ENCODE results near the gene DNM3. TPM values are rescaled to one million over a fixed set of nuclear protein-coding genes. Genes with fewer than 3 reads are reported as not detected.

Gene DNM3
- total RNA-seq, 1 donor from 2014 or later: 4.7 TPM

GRCh38 chr1:172405912-172406311 lies 564.6 kb downstream of the DNM3 start:
- H3K27ac Mint-ChIP-seq (ENCODE audit: unreplicated experiment): no peak overlapping the region
- no peaks in the 10 kb centered on the region for H3K79me2 ChIP-seq (ENCODE audit: insufficient read depth, low read length)
- no peaks in the 10 kb centered on the region for H3K36me3 ChIP-seq (ENCODE audit: insufficient read depth, low read length)
- peak; percentile 20 for FAIRE-seq
- no peak overlapping the region for H3K9ac ChIP-seq (ENCODE audit: low read length)
- no peaks in the 10 kb centered on the region for H3K4me1 ChIP-seq (ENCODE audit: insufficient read depth, low read length)
- no peaks in the 10 kb centered on the region for H3K9me3 ChIP-seq (ENCODE audit: insufficient read depth, low read depth, low read length)
- no peak for DNase-seq (ENCODE audit: low read depth)
- H3K4me3 Mint-ChIP-seq (ENCODE audit: unreplicated experiment): no peak overlapping the region
- H3K27ac ChIP-seq (ENCODE audit: low read depth, low read length): no peak overlapping the region
- no peaks in the 10 kb centered on the region for H4K20me1 ChIP-seq (ENCODE audit: insufficient read depth, low read length)
- no peaks in the 10 kb centered on the region for H3K36me3 Mint-ChIP-seq (ENCODE audit: low read depth, unreplicated experiment)
- H3K4me1 Mint-ChIP-seq (ENCODE audit: low read depth, unreplicated experiment): peaks cover 10% of the 10 kb centered on the region
- no peaks in the 10 kb centered on the region for H3K27me3 Mint-ChIP-seq (ENCODE audit: low read depth, unreplicated experiment)
- H3K4me3 ChIP-seq (ENCODE audit: insufficient read depth, low read depth, low read length): no peak overlapping the region
- H2AFZ ChIP-seq (ENCODE audit: low read depth, low read length): no peak overlapping the region
- no peak overlapping the region for H3K4me2 ChIP-seq (ENCODE audit: low read length)
- TF ChIP-seq CTCF (IDR thresholded peaks at IDR 0.05; ENCODE audit: insufficient read depth, low read depth, low read length) (no peak), EZH2 (IDR thresholded peaks at IDR 0.05; ENCODE audit: insufficient read depth, low read length) (no peak)
- no peaks in the 10 kb centered on the region for H3K27me3 ChIP-seq (ENCODE audit: insufficient read depth, low read length)
- no peaks in the 10 kb centered on the region for H3K9me3 Mint-ChIP-seq (ENCODE audit: unreplicated experiment)

- H4K20me1 ChIP-seq (ENCODE audit: insufficient read depth, low read length): no peaks in the 10 kb centered on the region
- no peaks in the 10 kb centered on the region for H3K27me3 ChIP-seq (ENCODE audit: insufficient read depth, low read length)
- H3K36me3 ChIP-seq (ENCODE audit: insufficient read depth, low read length): no peaks in the 10 kb centered on the region
- no peaks in the 10 kb centered on the region for H3K9me3 ChIP-seq (ENCODE audit: insufficient read depth, low read depth, low read length)
- Mint-ChIP-seq H3K4me3 (ENCODE audit: unreplicated experiment) (no peak overlapping the region), H3K27ac (ENCODE audit: unreplicated experiment) (no peak overlapping the region), H3K4me1 (ENCODE audit: low read depth, unreplicated experiment) (peaks cover 11% of the 10 kb centered on the region), H3K27me3 (ENCODE audit: low read depth, unreplicated experiment) (no peaks in the 10 kb centered on the region), H3K36me3 (ENCODE audit: low read depth, unreplicated experiment) (no peaks in the 10 kb centered on the region), H3K9me3 (ENCODE audit: unreplicated experiment) (no peaks in the 10 kb centered on the region)
- FAIRE-seq (no peak), DNase-seq (ENCODE audit: low read depth) (no peak)
- no peaks in the 10 kb centered on the region for H3K4me1 ChIP-seq (ENCODE audit: insufficient read depth, low read length)
- H2AFZ ChIP-seq (ENCODE audit: low read depth, low read length): no peak overlapping the region
- TF ChIP-seq EZH2 (IDR thresholded peaks at IDR 0.05; ENCODE audit: insufficient read depth, low read length): no peak
- TF ChIP-seq CTCF (IDR thresholded peaks at IDR 0.05; ENCODE audit: insufficient read depth, low read depth, low read length): no peak
- H3K79me2 ChIP-seq (ENCODE audit: insufficient read depth, low read length): no peaks in the 10 kb centered on the region
- no peak overlapping the region for H3K27ac ChIP-seq (ENCODE audit: low read depth, low read length)
- no peak overlapping the region for H3K9ac ChIP-seq (ENCODE audit: low read length)
- no peak overlapping the region for H3K4me2 ChIP-seq (ENCODE audit: low read length)
- H3K4me3 ChIP-seq (ENCODE audit: insufficient read depth, low read depth, low read length): no peak overlapping the region
Measured at GRCh38 chr1:172406968-172407367, 565.7 kb downstream of the DNM3 start.

- H3K79me2 ChIP-seq (ENCODE audit: insufficient read depth, low read length): no peaks in the 10 kb centered on the region
- H3K4me3 ChIP-seq (ENCODE audit: insufficient read depth, low read depth, low read length): no peak overlapping the region
- H3K27ac ChIP-seq (ENCODE audit: low read depth, low read length): no peak overlapping the region
- H3K9me3 ChIP-seq (ENCODE audit: insufficient read depth, low read depth, low read length): no peaks in the 10 kb centered on the region
- H3K4me1 ChIP-seq (ENCODE audit: insufficient read depth, low read length): no peaks in the 10 kb centered on the region
- no peaks in the 10 kb centered on the region for H4K20me1 ChIP-seq (ENCODE audit: insufficient read depth, low read length)
- Mint-ChIP-seq H3K27me3 (ENCODE audit: low read depth, unreplicated experiment) (no peaks in the 10 kb centered on the region), H3K4me3 (ENCODE audit: unreplicated experiment) (no peak overlapping the region), H3K27ac (ENCODE audit: unreplicated experiment) (no peak overlapping the region), H3K9me3 (ENCODE audit: unreplicated experiment) (no peaks in the 10 kb centered on the region), H3K36me3 (ENCODE audit: low read depth, unreplicated experiment) (no peaks in the 10 kb centered on the region), H3K4me1 (ENCODE audit: low read depth, unreplicated experiment) (peaks cover 14% of the 10 kb centered on the region)
- TF ChIP-seq CTCF (IDR thresholded peaks at IDR 0.05; ENCODE audit: insufficient read depth, low read depth, low read length) (no peak), EZH2 (IDR thresholded peaks at IDR 0.05; ENCODE audit: insufficient read depth, low read length) (no peak)
- no peak overlapping the region for H3K9ac ChIP-seq (ENCODE audit: low read length)
- no peaks in the 10 kb centered on the region for H3K27me3 ChIP-seq (ENCODE audit: insufficient read depth, low read length)
- H3K4me2 ChIP-seq (ENCODE audit: low read length): no peak overlapping the region
- DNase-seq (ENCODE audit: low read depth): peak; percentile 47
- H2AFZ ChIP-seq (ENCODE audit: low read depth, low read length): no peak overlapping the region
- no peak for FAIRE-seq
- no peaks in the 10 kb centered on the region for H3K36me3 ChIP-seq (ENCODE audit: insufficient read depth, low read length)
Measured at GRCh38 chr1:172408958-172409357, 567.7 kb downstream of the DNM3 start.
